HL-60 (cell line): ENCODE data around the gene ANTXR1.

Source experiments
- GABPA ChIP-seq: IDR thresholded peaks from 2 replicates; pipeline ENCODE4 v1.6.1; 2012; ENCODE audit warnings: low read depth
- POLR2AphosphoS5 ChIP-seq: IDR thresholded peaks from 2 replicates; pipeline ENCODE4 v1.6.1; 2012; ENCODE audit warnings: low read depth
- TF ChIP-seq, protein P1 (sequence below): IDR thresholded peaks from one replicate; pipeline ENCODE4 v1.5.1; 2011; ENCODE audit warnings: low read length, control low read depth, inconsistent platforms; ENCODE audit not compliant: insufficient read depth
- TF ChIP-seq, protein P2 (sequence below): IDR thresholded peaks from 2 replicates; pipeline ENCODE4 v1.6.1; 2012; ENCODE audit warnings: low read depth; ENCODE audit not compliant: insufficient replicate concordance

DNA sequence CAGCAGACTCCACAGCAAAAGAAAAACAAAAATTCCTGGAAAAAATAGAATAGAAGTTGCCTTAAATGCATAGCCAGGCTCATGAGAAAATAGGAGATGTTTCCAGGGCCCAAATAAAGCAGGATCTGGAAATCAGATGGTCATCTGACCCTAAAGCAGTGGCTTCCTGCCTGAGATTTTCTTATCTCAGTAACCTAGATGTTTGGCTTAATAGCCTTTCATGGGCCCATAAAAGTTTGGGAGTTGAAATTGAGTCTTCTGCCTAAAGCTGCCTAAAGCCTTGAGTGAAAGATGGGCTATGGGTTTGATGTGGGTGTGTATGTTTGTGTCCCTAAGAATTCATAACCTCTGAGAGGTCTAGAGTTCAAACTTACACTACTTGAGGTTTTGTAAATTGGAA lies 149.1 kb downstream of the ANTXR1 start:
- TF ChIP-seq, protein P1, sequence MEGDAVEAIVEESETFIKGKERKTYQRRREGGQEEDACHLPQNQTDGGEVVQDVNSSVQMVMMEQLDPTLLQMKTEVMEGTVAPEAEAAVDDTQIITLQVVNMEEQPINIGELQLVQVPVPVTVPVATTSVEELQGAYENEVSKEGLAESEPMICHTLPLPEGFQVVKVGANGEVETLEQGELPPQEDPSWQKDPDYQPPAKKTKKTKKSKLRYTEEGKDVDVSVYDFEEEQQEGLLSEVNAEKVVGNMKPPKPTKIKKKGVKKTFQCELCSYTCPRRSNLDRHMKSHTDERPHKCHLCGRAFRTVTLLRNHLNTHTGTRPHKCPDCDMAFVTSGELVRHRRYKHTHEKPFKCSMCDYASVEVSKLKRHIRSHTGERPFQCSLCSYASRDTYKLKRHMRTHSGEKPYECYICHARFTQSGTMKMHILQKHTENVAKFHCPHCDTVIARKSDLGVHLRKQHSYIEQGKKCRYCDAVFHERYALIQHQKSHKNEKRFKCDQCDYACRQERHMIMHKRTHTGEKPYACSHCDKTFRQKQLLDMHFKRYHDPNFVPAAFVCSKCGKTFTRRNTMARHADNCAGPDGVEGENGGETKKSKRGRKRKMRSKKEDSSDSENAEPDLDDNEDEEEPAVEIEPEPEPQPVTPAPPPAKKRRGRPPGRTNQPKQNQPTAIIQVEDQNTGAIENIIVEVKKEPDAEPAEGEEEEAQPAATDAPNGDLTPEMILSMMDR: no peak
- TF ChIP-seq GABPA: no peak
- TF ChIP-seq POLR2AphosphoS5: no peak
- TF ChIP-seq, protein P2, sequence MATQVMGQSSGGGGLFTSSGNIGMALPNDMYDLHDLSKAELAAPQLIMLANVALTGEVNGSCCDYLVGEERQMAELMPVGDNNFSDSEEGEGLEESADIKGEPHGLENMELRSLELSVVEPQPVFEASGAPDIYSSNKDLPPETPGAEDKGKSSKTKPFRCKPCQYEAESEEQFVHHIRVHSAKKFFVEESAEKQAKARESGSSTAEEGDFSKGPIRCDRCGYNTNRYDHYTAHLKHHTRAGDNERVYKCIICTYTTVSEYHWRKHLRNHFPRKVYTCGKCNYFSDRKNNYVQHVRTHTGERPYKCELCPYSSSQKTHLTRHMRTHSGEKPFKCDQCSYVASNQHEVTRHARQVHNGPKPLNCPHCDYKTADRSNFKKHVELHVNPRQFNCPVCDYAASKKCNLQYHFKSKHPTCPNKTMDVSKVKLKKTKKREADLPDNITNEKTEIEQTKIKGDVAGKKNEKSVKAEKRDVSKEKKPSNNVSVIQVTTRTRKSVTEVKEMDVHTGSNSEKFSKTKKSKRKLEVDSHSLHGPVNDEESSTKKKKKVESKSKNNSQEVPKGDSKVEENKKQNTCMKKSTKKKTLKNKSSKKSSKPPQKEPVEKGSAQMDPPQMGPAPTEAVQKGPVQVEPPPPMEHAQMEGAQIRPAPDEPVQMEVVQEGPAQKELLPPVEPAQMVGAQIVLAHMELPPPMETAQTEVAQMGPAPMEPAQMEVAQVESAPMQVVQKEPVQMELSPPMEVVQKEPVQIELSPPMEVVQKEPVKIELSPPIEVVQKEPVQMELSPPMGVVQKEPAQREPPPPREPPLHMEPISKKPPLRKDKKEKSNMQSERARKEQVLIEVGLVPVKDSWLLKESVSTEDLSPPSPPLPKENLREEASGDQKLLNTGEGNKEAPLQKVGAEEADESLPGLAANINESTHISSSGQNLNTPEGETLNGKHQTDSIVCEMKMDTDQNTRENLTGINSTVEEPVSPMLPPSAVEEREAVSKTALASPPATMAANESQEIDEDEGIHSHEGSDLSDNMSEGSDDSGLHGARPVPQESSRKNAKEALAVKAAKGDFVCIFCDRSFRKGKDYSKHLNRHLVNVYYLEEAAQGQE: no peak
